Measurements from ENCODE around the gene EEF1A1. TPM values are rescaled to one million over a fixed set of nuclear protein-coding genes. Genes with fewer than 3 reads are reported as not detected.
"Not testable (repeated sequence)": the region's sequence is repeated elsewhere in the genome, so short reads cannot be mapped to it uniquely, and the experiment has no call there.

EEF1A1 gene
- total RNA-seq, 2 experiments from 2014 or later: 7,440 to 7,455 TPM

- not testable (repeated sequence) for H3K27me3 Mint-ChIP-seq; H3K9me3 Mint-ChIP-seq; H3K4me3 Mint-ChIP-seq; H3K36me3 Mint-ChIP-seq (ENCODE audit: low read depth); H3K27ac Mint-ChIP-seq; DNase-seq; H3K4me1 Mint-ChIP-seq
- POLR2A ChIA-PET: interaction anchor here (0.9 kb wide), 1 partner anchor 30 kb away, joined by 3 read pairs; no protein-coding TSS in a partner anchor
- CTCF ChIA-PET: interaction anchor here (1.7 kb wide), 1 partner anchor 55 kb away, joined by 3 read pairs; no protein-coding TSS in a partner anchor
These were observed 34.6 kb upstream of the EEF1A1 start for GRCh38 chr6:73555380-73555949.

- POLR2A ChIA-PET; H3K27me3 Mint-ChIP-seq; DNase-seq; H3K4me1 Mint-ChIP-seq; H3K36me3 Mint-ChIP-seq (ENCODE audit: low read depth); H3K9me3 Mint-ChIP-seq; H3K4me3 Mint-ChIP-seq; H3K27ac Mint-ChIP-seq: not testable (repeated sequence)
- CTCF ChIA-PET: interaction anchor here (1.9 kb wide), 1 partner anchor 60 kb away, joined by 5 read pairs; no protein-coding TSS in a partner anchor
These were observed 30.3 kb upstream of the EEF1A1 start for GRCh38 chr6:73551115-73551514.

- no peaks in the 10 kb centered on the region for H3K9me3 Mint-ChIP-seq
- DNase-seq: no peak
- H3K4me3 Mint-ChIP-seq: no peak overlapping the region
- no peak overlapping the region for H3K27ac Mint-ChIP-seq
- peaks cover 4% of the 10 kb centered on the region for H3K27me3 Mint-ChIP-seq
- H3K4me1 Mint-ChIP-seq: peaks cover 3% of the 10 kb centered on the region
- no peaks in the 10 kb centered on the region for H3K36me3 Mint-ChIP-seq (ENCODE audit: low read depth)
- CTCF ChIA-PET: interaction anchor here (1.1 to 1.2 kb wide), 2 partner anchors 13 to 146 kb away, joined by 3 read pairs; no protein-coding TSS in a partner anchor
- POLR2A ChIA-PET: interaction anchor here (1.0 kb wide), 1 partner anchor 25 kb away, joined by 3 read pairs; no protein-coding TSS in a partner anchor
These were observed 27.9 kb upstream of the EEF1A1 start for GRCh38 chr6:73548458-73549446.

GRCh38 chr6:73547036-73547435 is 26.2 kb upstream of the EEF1A1 start:
- CTCF ChIA-PET: interaction anchor here (1.3 kb wide), 1 partner anchor 9 kb away, joined by 3 read pairs; no protein-coding TSS in a partner anchor
- Mint-ChIP-seq H3K9me3 (no peaks in the 10 kb centered on the region), H3K27ac (no peak overlapping the region), H3K4me3 (no peak overlapping the region), H3K4me1 (peaks cover 3% of the 10 kb centered on the region), H3K36me3 (ENCODE audit: low read depth) (no peaks in the 10 kb centered on the region), H3K27me3 (peaks cover 4% of the 10 kb centered on the region)
- POLR2A ChIA-PET: no interaction called here
- no peak for DNase-seq

- Mint-ChIP-seq H3K9me3 (no peaks in the 10 kb centered on the region), H3K27me3 (peaks cover 4% of the 10 kb centered on the region), H3K36me3 (ENCODE audit: low read depth) (no peaks in the 10 kb centered on the region), H3K4me1 (peaks cover 3% of the 10 kb centered on the region), H3K4me3 (no peak overlapping the region), H3K27ac (no peak overlapping the region)
- ChIA-PET CTCF (interaction anchor here (0.6 kb wide), 1 partner anchor 267 kb away, joined by 3 read pairs; no protein-coding TSS in a partner anchor), POLR2A (interaction anchor here (0.7 kb wide), 1 partner anchor 22 kb away, joined by 3 read pairs; the partner anchor contains the start of gene EEF1A1)
- DNase-seq: no peak
These were observed 22.1 kb upstream of the EEF1A1 start for GRCh38 chr6:73542891-73543290.

GRCh38 chr6:73542481-73542880 is 21.6 kb upstream of the EEF1A1 start:
- not testable (repeated sequence) for DNase-seq; H3K27ac Mint-ChIP-seq; H3K27me3 Mint-ChIP-seq; H3K4me3 Mint-ChIP-seq; H3K4me1 Mint-ChIP-seq; H3K36me3 Mint-ChIP-seq (ENCODE audit: low read depth); H3K9me3 Mint-ChIP-seq
- ChIA-PET POLR2A (interaction anchor here (0.7 kb wide), 1 partner anchor 21 kb away, joined by 3 read pairs; the partner anchor contains the start of gene EEF1A1), CTCF (interaction anchor here (0.6 kb wide), 1 partner anchor 268 kb away, joined by 3 read pairs; no protein-coding TSS in a partner anchor)

GRCh38 chr6:73538116-73538779 is 17.4 kb upstream of the EEF1A1 start:
- peaks cover 7% of the 10 kb centered on the region for H3K27me3 Mint-ChIP-seq
- H3K9me3 Mint-ChIP-seq: no peaks in the 10 kb centered on the region
- POLR2A ChIA-PET: no interaction called here

GRCh38 chr6:73537677-73538076 is 16.8 kb upstream of the EEF1A1 start:
- POLR2A ChIA-PET: interaction anchor here (1.1 kb wide), 1 partner anchor 17 kb away, joined by 4 read pairs; the partner anchor contains the start of gene EEF1A1
- no peak for DNase-seq
- peaks cover 7% of the 10 kb centered on the region for H3K27me3 Mint-ChIP-seq
- no peaks in the 10 kb centered on the region for H3K9me3 Mint-ChIP-seq
- no peak overlapping the region for H3K4me3 Mint-ChIP-seq
- no peaks in the 10 kb centered on the region for H3K36me3 Mint-ChIP-seq (ENCODE audit: low read depth)
- no peak overlapping the region for H3K27ac Mint-ChIP-seq
- CTCF ChIA-PET: interaction anchor here (1.1 kb wide), 1 partner anchor 10 kb away, joined by 3 read pairs; no protein-coding TSS in a partner anchor
- no peaks in the 10 kb centered on the region for H3K4me1 Mint-ChIP-seq

More at GRCh38 chr6:73538116-73538779, 17.4 kb upstream of the EEF1A1 start:
- Mint-ChIP-seq H3K36me3 (ENCODE audit: low read depth) (no peaks in the 10 kb centered on the region), H3K4me1 (no peaks in the 10 kb centered on the region), H3K4me3 (no peak overlapping the region), H3K27ac (no peak overlapping the region)
- CTCF ChIA-PET: interaction anchor here (1.1 kb wide), 1 partner anchor 9 kb away, joined by 3 read pairs; no protein-coding TSS in a partner anchor
- no peak for DNase-seq

GRCh38 chr6:73534628-73535027 is 13.8 kb upstream of the EEF1A1 start:
- CTCF ChIA-PET: no interaction called here
- POLR2A ChIA-PET: no interaction called here

GRCh38 chr6:73532293-73532692 is 11.5 kb upstream of the EEF1A1 start:
- no peak overlapping the region for H3K4me3 Mint-ChIP-seq
- ChIA-PET CTCF (interaction anchor here (0.6 kb wide), 1 partner anchor 69 kb away, joined by 3 read pairs; no protein-coding TSS in a partner anchor), POLR2A (no interaction called here)
- no peak overlapping the region for H3K27ac Mint-ChIP-seq
- DNase-seq: no peak
- no peaks in the 10 kb centered on the region for H3K36me3 Mint-ChIP-seq (ENCODE audit: low read depth)
- peaks cover 18% of the 10 kb centered on the region for H3K27me3 Mint-ChIP-seq
- H3K4me1 Mint-ChIP-seq: no peaks in the 10 kb centered on the region
- no peaks in the 10 kb centered on the region for H3K9me3 Mint-ChIP-seq

More at GRCh38 chr6:73534628-73535027, 13.8 kb upstream of the EEF1A1 start:
- DNase-seq: no peak
- Mint-ChIP-seq H3K27ac (no peak overlapping the region), H3K9me3 (no peaks in the 10 kb centered on the region), H3K27me3 (peaks cover 8% of the 10 kb centered on the region), H3K4me3 (no peak overlapping the region), H3K4me1 (no peaks in the 10 kb centered on the region), H3K36me3 (ENCODE audit: low read depth) (no peaks in the 10 kb centered on the region)

- ChIA-PET POLR2A (interaction anchor here (1.0 to 1.4 kb wide), 2 partner anchors 8 to 14 kb away, joined by 4 read pairs; partner anchors contain the start of gene EEF1A1), CTCF (interaction anchor here (0.9 kb wide), 1 partner anchor 33 kb away, joined by 3 read pairs; no protein-coding TSS in a partner anchor)
- no peaks in the 10 kb centered on the region for H3K9me3 Mint-ChIP-seq
These were observed 8.1 kb upstream of the EEF1A1 start for GRCh38 chr6:73528897-73529296.

More at GRCh38 chr6:73528897-73529296, 8.1 kb upstream of the EEF1A1 start:
- H3K27me3 Mint-ChIP-seq: peaks cover 14% of the 10 kb centered on the region
- no peak overlapping the region for H3K27ac Mint-ChIP-seq
- H3K36me3 Mint-ChIP-seq (ENCODE audit: low read depth): no peaks in the 10 kb centered on the region
- DNase-seq: no peak
- peaks cover 6% of the 10 kb centered on the region for H3K4me1 Mint-ChIP-seq
- H3K4me3 Mint-ChIP-seq: no peak overlapping the region

All from activated CD4-positive, alpha-beta memory T cell treated with anti-CD3 and anti-CD28 coated beads, Interleukin-2, amount 10 ng/mL, durations not matched to agents 7 days and 5 days (primary cell).